K562 (cell line): ENCODE measurements around the gene TRABD2B. TPM values are rescaled to one million over a fixed set of nuclear protein-coding genes. Genes with fewer than 3 reads are reported as not detected.

Source experiments
- BCL6 ChIP-seq: fragments of 250-450 bp; sonication (Bioruptor Pico); IDR thresholded peaks from 2 replicates; pipeline ENCODE4 v1.4.0; 2020
- FOXA1 ChIP-seq: fragments of 450-650 bp; IDR thresholded peaks from 2 replicates; pipeline ENCODE4 v1.6.1; 2016; ENCODE audit warnings: mild to moderate bottlenecking, borderline replicate concordance
- KAT8 ChIP-seq: fragments of 450-650 bp; IDR thresholded peaks from 2 replicates; pipeline ENCODE4 v1.6.1; 2016; ENCODE audit warnings: low read depth, mild to moderate bottlenecking
- TOE1 ChIP-seq, 2 experiments: fragments of 450-650 bp in 1 of 2; sonication (generic) in 1 of 2; formaldehyde crosslinking in 1 of 2; IDR thresholded peaks; 2 replicates each; pipeline versions ENCODE4 v1.7.1 to v1.8.0; 2016 to 2022; ENCODE audit warnings: borderline replicate concordance in 2 of 2, mild to moderate bottlenecking in 2 of 2, antibody characterized with exemption in 1 of 2, inconsistent platforms in 1 of 2, low read depth in 1 of 2, missing genetic modification reagents in 1 of 2, moderate library complexity in 1 of 2
- YBX1 ChIP-seq: fragments of 450-650 bp; IDR thresholded peaks from 2 replicates; pipeline ENCODE4 v1.7.1; 2016; ENCODE audit warnings: mild to moderate bottlenecking
- ZNF3 ChIP-seq: fragments of 250-450 bp; sonication (Bioruptor Pico); IDR thresholded peaks from 2 replicates; pipeline ENCODE4 v1.5.0; 2021; ENCODE audit warnings: mild to moderate bottlenecking, moderate library complexity
- ZNF431 ChIP-seq: sonication (generic); formaldehyde crosslinking; IDR thresholded peaks from 2 replicates; pipeline ENCODE4 v1.8.0; 2022; ENCODE audit warnings: mild to moderate bottlenecking, missing genetic modification reagents
- polyA plus RNA-seq, 8 experiments: library from polyadenylated mRNA; depleted of rRNA in 4 of 8; stranded (reverse) in 5 of 8; unstranded in 3 of 8; fragments of >200 nt; fragmentation: Nextera tagmentation in 2 of 8; fragmentation: Illumina TruSeq in 1 of 8; extraction: Ambion mirVana in 2 of 8; extraction: Trizol in 1 of 8; gene quantifications; 2 replicates each; pipeline versions ENCODE4 v1.2.1 to v1.2.3, GENCODE V29; 2011 to 2014; ENCODE audit warnings: inconsistent platforms in 1 of 8, missing spikeins in 1 of 8
- total RNA-seq, 7 experiments: library from RNA; depleted of rRNA in 6 of 7; stranded (reverse); fragments of >200 nt in 6 of 7; fragmentation: Illumina TruSeq in 2 of 7; extraction: Trizol in 2 of 7; gene quantifications; 2 replicates each; pipeline versions ENCODE4 v1.2.1 to v1.2.3, GENCODE V29; 2011 to 2021; ENCODE audit warnings: low replicate concordance in 1 of 7
- TF ChIP-seq, protein P1 (sequence below): sonication (generic); formaldehyde crosslinking; IDR thresholded peaks from 2 replicates; pipeline ENCODE4 v1.8.1; 2023; ENCODE audit warnings: mild to moderate bottlenecking, missing genetic modification reagents
- TF ChIP-seq, protein P2 (sequence below): fragments of 450-650 bp; formaldehyde crosslinking; conservative IDR thresholded peaks from 2 replicates; pipeline ENCODE4 v1.4.0; 2022; ENCODE audit warnings: mild to moderate bottlenecking, missing genetic modification characterization

TRABD2B gene
- total and polyA plus RNA-seq, 9 of the 15 experiments (the other 6 are each of a cell fraction or from before 2014, with no cell fraction given): not detected

GRCh38 chr1:47981667-47982350 lies 15.4 kb downstream of the TRABD2B start (continued):
- TF ChIP-seq, protein P1, sequence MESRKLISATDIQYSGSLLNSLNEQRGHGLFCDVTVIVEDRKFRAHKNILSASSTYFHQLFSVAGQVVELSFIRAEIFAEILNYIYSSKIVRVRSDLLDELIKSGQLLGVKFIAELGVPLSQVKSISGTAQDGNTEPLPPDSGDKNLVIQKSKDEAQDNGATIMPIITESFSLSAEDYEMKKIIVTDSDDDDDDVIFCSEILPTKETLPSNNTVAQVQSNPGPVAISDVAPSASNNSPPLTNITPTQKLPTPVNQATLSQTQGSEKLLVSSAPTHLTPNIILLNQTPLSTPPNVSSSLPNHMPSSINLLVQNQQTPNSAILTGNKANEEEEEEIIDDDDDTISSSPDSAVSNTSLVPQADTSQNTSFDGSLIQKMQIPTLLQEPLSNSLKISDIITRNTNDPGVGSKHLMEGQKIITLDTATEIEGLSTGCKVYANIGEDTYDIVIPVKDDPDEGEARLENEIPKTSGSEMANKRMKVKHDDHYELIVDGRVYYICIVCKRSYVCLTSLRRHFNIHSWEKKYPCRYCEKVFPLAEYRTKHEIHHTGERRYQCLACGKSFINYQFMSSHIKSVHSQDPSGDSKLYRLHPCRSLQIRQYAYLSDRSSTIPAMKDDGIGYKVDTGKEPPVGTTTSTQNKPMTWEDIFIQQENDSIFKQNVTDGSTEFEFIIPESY (CRISPR knock-in tag): no peak
- TF ChIP-seq TOE1 (IDR thresholded peaks at IDR 0.05; ENCODE audit: borderline replicate concordance) (no peak), TOE1 (CRISPR knock-in tag; IDR thresholded peaks at IDR 0.05; ENCODE audit: borderline replicate concordance, low read depth) (no peak), BCL6 (CRISPR knock-in tag) (no peak), FOXA1 (no peak), YBX1 (no peak), ZNF3 (CRISPR knock-in tag) (no peak), KAT8 (no peak), ZNF431 (CRISPR knock-in tag) (no peak)
- TF ChIP-seq, protein P2, sequence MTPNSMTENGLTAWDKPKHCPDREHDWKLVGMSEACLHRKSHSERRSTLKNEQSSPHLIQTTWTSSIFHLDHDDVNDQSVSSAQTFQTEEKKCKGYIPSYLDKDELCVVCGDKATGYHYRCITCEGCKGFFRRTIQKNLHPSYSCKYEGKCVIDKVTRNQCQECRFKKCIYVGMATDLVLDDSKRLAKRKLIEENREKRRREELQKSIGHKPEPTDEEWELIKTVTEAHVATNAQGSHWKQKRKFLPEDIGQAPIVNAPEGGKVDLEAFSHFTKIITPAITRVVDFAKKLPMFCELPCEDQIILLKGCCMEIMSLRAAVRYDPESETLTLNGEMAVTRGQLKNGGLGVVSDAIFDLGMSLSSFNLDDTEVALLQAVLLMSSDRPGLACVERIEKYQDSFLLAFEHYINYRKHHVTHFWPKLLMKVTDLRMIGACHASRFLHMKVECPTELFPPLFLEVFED (CRISPR knock-in tag): no peak
